ENCODE measurements around the gene NKD1.

GRCh38 chr16:50530277-50531236 is 17.6 kb upstream of the NKD1 start:
- TF ChIP-seq POLR2A (IDR thresholded peaks at IDR 0.05): no peak
- TF ChIP-seq, protein P1, sequence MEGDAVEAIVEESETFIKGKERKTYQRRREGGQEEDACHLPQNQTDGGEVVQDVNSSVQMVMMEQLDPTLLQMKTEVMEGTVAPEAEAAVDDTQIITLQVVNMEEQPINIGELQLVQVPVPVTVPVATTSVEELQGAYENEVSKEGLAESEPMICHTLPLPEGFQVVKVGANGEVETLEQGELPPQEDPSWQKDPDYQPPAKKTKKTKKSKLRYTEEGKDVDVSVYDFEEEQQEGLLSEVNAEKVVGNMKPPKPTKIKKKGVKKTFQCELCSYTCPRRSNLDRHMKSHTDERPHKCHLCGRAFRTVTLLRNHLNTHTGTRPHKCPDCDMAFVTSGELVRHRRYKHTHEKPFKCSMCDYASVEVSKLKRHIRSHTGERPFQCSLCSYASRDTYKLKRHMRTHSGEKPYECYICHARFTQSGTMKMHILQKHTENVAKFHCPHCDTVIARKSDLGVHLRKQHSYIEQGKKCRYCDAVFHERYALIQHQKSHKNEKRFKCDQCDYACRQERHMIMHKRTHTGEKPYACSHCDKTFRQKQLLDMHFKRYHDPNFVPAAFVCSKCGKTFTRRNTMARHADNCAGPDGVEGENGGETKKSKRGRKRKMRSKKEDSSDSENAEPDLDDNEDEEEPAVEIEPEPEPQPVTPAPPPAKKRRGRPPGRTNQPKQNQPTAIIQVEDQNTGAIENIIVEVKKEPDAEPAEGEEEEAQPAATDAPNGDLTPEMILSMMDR (IDR thresholded peaks at IDR 0.05): no peak
- TF ChIP-seq POLR2AphosphoS5 (IDR thresholded peaks at IDR 0.05): peak; percentile 36
